Liver (tissue), 3 donors: ENCODE measurements around the gene DSCAML1.

Experiments used
- EGR1 ChIP-seq, 2 donors: IDR thresholded peaks; 2 replicates each; pipeline ENCODE4 v1.6.1; 2016 to 2018; ENCODE audit warnings: antibody characterized with exemption in 2 of 2, low read depth in 2 of 2
- FOXA1 ChIP-seq: IDR thresholded peaks from 2 replicates; pipeline ENCODE4 v1.6.1; 2016; ENCODE audit warnings: antibody characterized with exemption
- GABPA ChIP-seq, 2 donors: IDR thresholded peaks in 1 of 2; conservative IDR thresholded peaks in 1 of 2; 2 replicates each; pipeline ENCODE4 v1.6.1; 2016; ENCODE audit warnings: antibody characterized with exemption in 2 of 2, mild to moderate bottlenecking in 1 of 2, moderate library complexity in 1 of 2
- HNF4G ChIP-seq: IDR thresholded peaks from 2 replicates; pipeline ENCODE4 v1.6.1; 2016; ENCODE audit warnings: antibody characterized with exemption
- RXRA ChIP-seq, 2 donors: IDR thresholded peaks; 2 replicates each; pipeline ENCODE4 v1.6.1; 2017 to 2018; ENCODE audit warnings: antibody characterized with exemption in 2 of 2, mild to moderate bottlenecking in 1 of 2
- SP1 ChIP-seq: IDR thresholded peaks from 2 replicates; pipeline ENCODE4 v1.6.1; 2018; ENCODE audit warnings: antibody characterized with exemption, mild to moderate bottlenecking
- TAF1 ChIP-seq: conservative IDR thresholded peaks from 2 replicates; pipeline ENCODE4 v1.6.1; 2016; ENCODE audit warnings: antibody characterized with exemption, mild to moderate bottlenecking
- YY1 ChIP-seq: IDR thresholded peaks from 2 replicates; pipeline ENCODE4 v1.6.1; 2016; ENCODE audit warnings: antibody characterized with exemption, mild to moderate bottlenecking
- TF ChIP-seq, protein P1 (sequence below): fragments of 150-350 bp; IDR thresholded peaks from 2 replicates; pipeline ENCODE4 v1.5.1; 2017; ENCODE audit warnings: improper control_type of control experiment, low read depth, low read length; ENCODE audit not compliant: missing input control
- TF ChIP-seq, protein P2 (sequence below): IDR thresholded peaks from 2 replicates; pipeline ENCODE4 v1.6.1; 2016; ENCODE audit warnings: antibody characterized with exemption
- donor health status: healthy.
- donor health status: healthy.

- TF ChIP-seq, protein P1, sequence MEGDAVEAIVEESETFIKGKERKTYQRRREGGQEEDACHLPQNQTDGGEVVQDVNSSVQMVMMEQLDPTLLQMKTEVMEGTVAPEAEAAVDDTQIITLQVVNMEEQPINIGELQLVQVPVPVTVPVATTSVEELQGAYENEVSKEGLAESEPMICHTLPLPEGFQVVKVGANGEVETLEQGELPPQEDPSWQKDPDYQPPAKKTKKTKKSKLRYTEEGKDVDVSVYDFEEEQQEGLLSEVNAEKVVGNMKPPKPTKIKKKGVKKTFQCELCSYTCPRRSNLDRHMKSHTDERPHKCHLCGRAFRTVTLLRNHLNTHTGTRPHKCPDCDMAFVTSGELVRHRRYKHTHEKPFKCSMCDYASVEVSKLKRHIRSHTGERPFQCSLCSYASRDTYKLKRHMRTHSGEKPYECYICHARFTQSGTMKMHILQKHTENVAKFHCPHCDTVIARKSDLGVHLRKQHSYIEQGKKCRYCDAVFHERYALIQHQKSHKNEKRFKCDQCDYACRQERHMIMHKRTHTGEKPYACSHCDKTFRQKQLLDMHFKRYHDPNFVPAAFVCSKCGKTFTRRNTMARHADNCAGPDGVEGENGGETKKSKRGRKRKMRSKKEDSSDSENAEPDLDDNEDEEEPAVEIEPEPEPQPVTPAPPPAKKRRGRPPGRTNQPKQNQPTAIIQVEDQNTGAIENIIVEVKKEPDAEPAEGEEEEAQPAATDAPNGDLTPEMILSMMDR = no peak
- TF ChIP-seq TAF1 (no peak), FOXA1 (no peak), RXRA (IDR thresholded peaks at IDR 0.05) (no peak), EGR1 (IDR thresholded peaks at IDR 0.05; ENCODE audit: low read depth in 2 of 2) (no peak), GABPA (IDR thresholded peaks at IDR 0.05 in 1 of 2, conservative IDR thresholded peaks at IDR 0.05 in 1 of 2) (no peak), SP1 (no peak), HNF4G (no peak), YY1 (no peak)
- TF ChIP-seq, protein P2, sequence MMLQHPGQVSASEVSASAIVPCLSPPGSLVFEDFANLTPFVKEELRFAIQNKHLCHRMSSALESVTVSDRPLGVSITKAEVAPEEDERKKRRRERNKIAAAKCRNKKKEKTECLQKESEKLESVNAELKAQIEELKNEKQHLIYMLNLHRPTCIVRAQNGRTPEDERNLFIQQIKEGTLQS = no peak
These were observed 126.6 kb downstream of the DSCAML1 start for GRCh38 chr11:117670443-117670842.
